Stomach (tissue), 9 donors: ENCODE results near the gene NCKAP5. TPM values are rescaled to one million over a fixed set of nuclear protein-coding genes. Genes with fewer than 3 reads are reported as not detected.

Experiments
- DNase-seq, 2 donors: peaks; one replicate each; pipeline versions ENCODE4 v3.0.0 to v3.0.0-alpha.2; 2013 to 2019
- H3K27ac ChIP-seq, 5 donors: fragments of 200-600 bp in 4 of 5; sonication (generic) in 4 of 5; one replicate each; pipeline ENCODE4 v1.5.1; 2013 to 2019; ENCODE audit warnings: mild to moderate bottlenecking in 1 of 5, moderate library complexity in 1 of 5
- H3K27me3 ChIP-seq, 3 donors: fragments of 200-600 bp; sonication (generic); one replicate each; pipeline ENCODE4 v1.5.1; 2017 to 2019; ENCODE audit warnings: mixed run types in 1 of 3
- H3K36me3 ChIP-seq, 4 donors: fragments of 200-600 bp; sonication (generic); 1 replicate in 3 of 4; 2 replicates in 1 of 4; pipeline ENCODE4 v1.5.1; 2016 to 2019
- H3K4me1 ChIP-seq, 4 donors: fragments of 200-600 bp; sonication (generic); one replicate each; pipeline ENCODE4 v1.5.1; 2016 to 2019
- H3K4me3 ChIP-seq, 4 donors: fragments of 200-600 bp; sonication (generic) in 3 of 4; one replicate each; pipeline ENCODE4 v1.5.1; 2016 to 2019; ENCODE audit warnings: mild to moderate bottlenecking in 1 of 4
- H3K9me3 ChIP-seq, 4 donors: fragments of 200-600 bp; sonication (generic); one replicate each; pipeline ENCODE4 v1.5.1; 2016 to 2019
- CTCF ChIP-seq, 7 experiments: fragments of 450-650 bp in 4 of 7; fragments of 200-600 bp in 3 of 7; sonication (generic) in 3 of 7; IDR thresholded peaks; one replicate each; pipeline ENCODE4 v1.5.1; 2016 to 2019; ENCODE audit warnings: antibody characterized with exemption in 7 of 7, control low read depth in 2 of 7, mild to moderate bottlenecking in 1 of 7
- EP300 ChIP-seq: sonication (generic); formaldehyde crosslinking; IDR thresholded peaks from one replicate; pipeline ENCODE4 v1.6.1; 2017; ENCODE audit warnings: antibody characterized with exemption
- POLR2A ChIP-seq, 4 donors: fragments of 450-650 bp; IDR thresholded peaks; one replicate each; pipeline ENCODE4 v1.6.1; 2016; ENCODE audit warnings: antibody characterized with exemption in 4 of 4, control low read depth in 2 of 4, mild to moderate bottlenecking in 1 of 4, moderate library complexity in 1 of 4
- POLR2AphosphoS5 ChIP-seq, 3 donors: sonication (generic); formaldehyde crosslinking; IDR thresholded peaks; one replicate each; pipeline ENCODE4 v1.6.1; 2016; ENCODE audit warnings: antibody characterized with exemption in 3 of 3
- WGBS, 5 donors: extraction: QIAGEN DNeasy Blood & Tissue Kit in 3 of 5; methylation state at CpG; one replicate each; pipeline versions ENCODE4 v1.1.5 to v1.1.7; 2013 to 2018; 5-methylcytosine and 5-hydroxymethylcytosine counted together
- intact Hi-C: fragments of 100-400 bp; cut with DNase I; formaldehyde crosslinking; loops from one replicate; pipeline ENCODE4 v1.15.1; 2023; ENCODE audit warnings: low total_unique reads
- polyA plus RNA-seq, 3 donors: library from polyadenylated mRNA; stranded (reverse); fragments of 200-250 nt; gene quantifications; one replicate each; pipeline ENCODE4 v1.2.3, GENCODE V29; 2013
- total RNA-seq, 5 donors: library from RNA; depleted of rRNA; stranded (reverse); fragments of >200 nt; gene quantifications; one replicate each; pipeline versions ENCODE4 v1.1.0 to v1.2.3, GENCODE V29; 2014 to 2016
- donor health status: healthy with polysubstance abuse.
- donor health status: Bipolar disorder and iron deficiency.
- donor health status: healthy.

NCKAP5 gene
- total and polyA plus RNA-seq, 8 donors: 0.58 to 8.0 (median 1.6) TPM; not detected in 1

DNA sequence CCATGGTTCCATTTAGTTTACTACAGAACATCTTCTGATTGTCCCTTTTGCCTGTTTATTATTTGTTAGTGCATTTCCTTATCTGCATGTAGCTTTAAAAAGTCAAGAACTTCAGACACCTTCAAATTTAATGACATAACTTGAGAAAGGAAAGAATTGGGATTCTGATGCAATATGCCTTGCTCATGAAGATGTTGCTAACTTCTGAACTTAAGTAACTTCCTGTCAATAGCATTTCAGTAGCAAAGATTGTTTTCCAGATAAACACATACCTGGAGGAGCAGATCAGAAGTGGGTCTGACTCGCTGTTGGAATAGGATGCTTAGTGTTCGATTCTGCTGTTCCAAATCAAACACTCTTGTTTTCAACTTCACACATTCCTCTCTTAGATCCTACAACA lies 708.0 kb downstream of the NCKAP5 start:
- DNase-seq: no peak
- Histone ChIP-seq H3K27me3 (no peaks in the 10 kb centered on the region), H3K27ac (no peak overlapping the region), H3K4me3 (no peak overlapping the region), H3K9me3 (no peaks in the 10 kb centered on the region), H3K36me3 (no peaks in the 10 kb centered on the region), H3K4me1 (no peaks in the 10 kb centered on the region)
- no peak for TF ChIP-seq EP300
- no peak for TF ChIP-seq CTCF (IDR thresholded peaks at IDR 0.05)
- TF ChIP-seq POLR2A (IDR thresholded peaks at IDR 0.05): no peak
- no peak for TF ChIP-seq POLR2AphosphoS5 (IDR thresholded peaks at IDR 0.05)
- 57 to 85% (median 79%) methylated on average over 2 of the region's 2 CpGs for WGBS, 5 donors
- intact Hi-C loops: no loop called here

GRCh38 chr2:132859590-132859989 lies 708.7 kb downstream of the NCKAP5 start:
- intact Hi-C loops: no loop called here
- no peaks in the 10 kb centered on the region for H3K27me3 ChIP-seq
- DNase-seq: no peak
- 47 to 61% (median 52%) methylated on average over 5 of the region's 5 CpGs for WGBS, 5 donors
- H3K4me3 ChIP-seq: no peak overlapping the region
- H3K4me1 ChIP-seq: no peaks in the 10 kb centered on the region
- TF ChIP-seq EP300: no peak
- TF ChIP-seq CTCF (IDR thresholded peaks at IDR 0.05): no peak
- no peak for TF ChIP-seq POLR2A (IDR thresholded peaks at IDR 0.05)
- no peak for TF ChIP-seq POLR2AphosphoS5 (IDR thresholded peaks at IDR 0.05)
- H3K27ac ChIP-seq: no peak overlapping the region
- H3K9me3 ChIP-seq: no peaks in the 10 kb centered on the region
- H3K36me3 ChIP-seq: no peaks in the 10 kb centered on the region

DNA sequence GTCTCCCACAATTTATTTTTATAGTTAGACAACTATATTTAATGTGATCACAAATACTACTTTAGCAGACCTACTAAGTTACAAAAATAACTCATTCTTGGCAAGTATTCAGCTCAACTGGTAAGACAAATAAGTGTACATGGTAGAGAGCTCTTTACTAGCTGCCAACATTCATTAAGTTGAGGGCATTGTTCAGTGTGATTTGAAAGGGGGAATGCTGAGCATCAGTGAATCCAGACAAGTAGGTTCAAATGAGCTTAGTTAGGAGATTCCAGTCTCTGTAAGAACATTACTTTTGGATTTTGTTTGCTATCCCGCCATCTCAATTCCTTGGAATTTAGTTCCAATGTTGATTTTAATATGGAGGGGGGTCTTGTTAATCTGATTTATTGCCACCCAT lies 710.9 kb downstream of the NCKAP5 start:
- Histone ChIP-seq H3K4me3 (no peak overlapping the region), H3K27ac (no peak overlapping the region), H3K36me3 (no peaks in the 10 kb centered on the region), H3K27me3 (no peaks in the 10 kb centered on the region), H3K9me3 (no peaks in the 10 kb centered on the region), H3K4me1 (no peaks in the 10 kb centered on the region)
- WGBS, 5 donors: 0 to 95% (median 92%) methylated on average over 1 of the region's 1 CpG
- intact Hi-C loops: no loop called here
- TF ChIP-seq CTCF (IDR thresholded peaks at IDR 0.05): no peak
- no peak for TF ChIP-seq POLR2A (IDR thresholded peaks at IDR 0.05)
- no peak for TF ChIP-seq EP300
- no peak for TF ChIP-seq POLR2AphosphoS5 (IDR thresholded peaks at IDR 0.05)
- DNase-seq: no peak

- TF ChIP-seq CTCF (IDR thresholded peaks at IDR 0.05) (no peak), POLR2A (IDR thresholded peaks at IDR 0.05) (no peak), POLR2AphosphoS5 (IDR thresholded peaks at IDR 0.05) (no peak), EP300 (no peak)
- WGBS, 5 donors: 79 to 83% (median 83%) methylated on average over 4 of the region's 4 CpGs
- no peaks in the 10 kb centered on the region for H3K27me3 ChIP-seq
- intact Hi-C loops: no loop called here
- H3K9me3 ChIP-seq: no peaks in the 10 kb centered on the region
- H3K27ac ChIP-seq: no peak overlapping the region
- no peak for DNase-seq
- H3K36me3 ChIP-seq: no peaks in the 10 kb centered on the region
- H3K4me3 ChIP-seq: no peak overlapping the region
- H3K4me1 ChIP-seq: no peaks in the 10 kb centered on the region
These were observed 717.6 kb downstream of the NCKAP5 start for GRCh38 chr2:132850688-132851087.
